GM18951 (cell line): ENCODE data around the gene GFAP.

ENCODE experiments used
- POLR2A ChIP-seq: IDR thresholded peaks from 4 replicates; pipeline ENCODE4 v1.6.1; 2011; ENCODE audit warnings: mild to moderate bottlenecking; ENCODE audit not compliant: insufficient read length, insufficient read depth; ENCODE audit errors: extremely low read depth
- in situ Hi-C: fragments of 300-500 bp; cut with MboI; formaldehyde crosslinking; loops from one replicate; pipeline ENCODE4 v1.12.0; 2022; ENCODE audit warnings: low sequenced_read_pairs, mixed read lengths, inconsistent platforms; ENCODE audit not compliant: unreplicated experiment

GFAP gene

GRCh38 chr17:44941712-44942331 lies 26.5 kb upstream of the GFAP start:
- in situ Hi-C loops: no loop called here
- TF ChIP-seq POLR2A: no peak

- in situ Hi-C loops: no loop called here
- TF ChIP-seq POLR2A: no peak
Measured at GRCh38 chr17:44940768-44941167, 25.5 kb upstream of the GFAP start.

GRCh38 chr17:44940317-44940716 lies 25.0 kb upstream of the GFAP start:
- TF ChIP-seq POLR2A: no peak
- in situ Hi-C loops: no loop called here

GRCh38 chr17:44935116-44935515 lies 19.8 kb upstream of the GFAP start:
- in situ Hi-C loops: no loop called here
- no peak for TF ChIP-seq POLR2A

- in situ Hi-C loops: no loop called here
- no peak for TF ChIP-seq POLR2A
Measured at GRCh38 chr17:44934745-44935105, 19.4 kb upstream of the GFAP start.

- in situ Hi-C loops: no loop called here
Measured at GRCh38 chr17:44933824-44934744, 18.8 kb upstream of the GFAP start.

GRCh38 chr17:44932787-44933097 lies 17.4 kb upstream of the GFAP start:
- in situ Hi-C loops: no loop called here
- TF ChIP-seq POLR2A: no peak

More at GRCh38 chr17:44933824-44934744, 18.8 kb upstream of the GFAP start:
- TF ChIP-seq POLR2A: no peak

GRCh38 chr17:44932096-44932786 lies 16.9 kb upstream of the GFAP start:
- in situ Hi-C loops: no loop called here
- no peak for TF ChIP-seq POLR2A

- TF ChIP-seq POLR2A: no peak
- in situ Hi-C loops: no loop called here
Measured at GRCh38 chr17:44931376-44931775, 16.1 kb upstream of the GFAP start.

- TF ChIP-seq POLR2A: no peak
- in situ Hi-C loops: no loop called here
Measured at GRCh38 chr17:44930667-44931066, 15.4 kb upstream of the GFAP start.

- no peak for TF ChIP-seq POLR2A
- in situ Hi-C loops: loop anchor here (10.0 kb wide), 2 partner anchors 86 to 166 kb away; no protein-coding TSS in a partner anchor
Measured at GRCh38 chr17:44928950-44929720, 13.8 kb upstream of the GFAP start.

- in situ Hi-C loops: loop anchor here (10.0 kb wide), 2 partner anchors 87 to 167 kb away; no protein-coding TSS in a partner anchor
- no peak for TF ChIP-seq POLR2A
Measured at GRCh38 chr17:44928136-44928535, 12.8 kb upstream of the GFAP start.

- in situ Hi-C loops: loop anchor here (10.0 kb wide), 2 partner anchors 87 to 167 kb away; no protein-coding TSS in a partner anchor
- no peak for TF ChIP-seq POLR2A
Measured at GRCh38 chr17:44927696-44928095, 12.4 kb upstream of the GFAP start.
